HG03520 (cell line): Measurements from ENCODE around the gene EPAS1.

Experiments used
- ATAC-seq: cut with Tn5 transposase; IDR thresholded peaks from one replicate; pipeline ENCODE4 v1.9.1; 2021; ENCODE audit warnings: mild to moderate bottlenecking, moderate library complexity; ENCODE audit not compliant: unreplicated experiment

EPAS1 gene

GRCh38 chr2:46337208-46337994 is 40.2 kb downstream of the EPAS1 start:
- ATAC-seq, result no peak

- no peak for ATAC-seq
Measured at GRCh38 chr2:46338674-46339073, 41.5 kb downstream of the EPAS1 start.

- no peak for ATAC-seq
Measured at GRCh38 chr2:46339200-46339599, 42.0 kb downstream of the EPAS1 start.

- no peak for ATAC-seq
Measured at GRCh38 chr2:46339676-46340459, 42.7 kb downstream of the EPAS1 start.

DNA sequence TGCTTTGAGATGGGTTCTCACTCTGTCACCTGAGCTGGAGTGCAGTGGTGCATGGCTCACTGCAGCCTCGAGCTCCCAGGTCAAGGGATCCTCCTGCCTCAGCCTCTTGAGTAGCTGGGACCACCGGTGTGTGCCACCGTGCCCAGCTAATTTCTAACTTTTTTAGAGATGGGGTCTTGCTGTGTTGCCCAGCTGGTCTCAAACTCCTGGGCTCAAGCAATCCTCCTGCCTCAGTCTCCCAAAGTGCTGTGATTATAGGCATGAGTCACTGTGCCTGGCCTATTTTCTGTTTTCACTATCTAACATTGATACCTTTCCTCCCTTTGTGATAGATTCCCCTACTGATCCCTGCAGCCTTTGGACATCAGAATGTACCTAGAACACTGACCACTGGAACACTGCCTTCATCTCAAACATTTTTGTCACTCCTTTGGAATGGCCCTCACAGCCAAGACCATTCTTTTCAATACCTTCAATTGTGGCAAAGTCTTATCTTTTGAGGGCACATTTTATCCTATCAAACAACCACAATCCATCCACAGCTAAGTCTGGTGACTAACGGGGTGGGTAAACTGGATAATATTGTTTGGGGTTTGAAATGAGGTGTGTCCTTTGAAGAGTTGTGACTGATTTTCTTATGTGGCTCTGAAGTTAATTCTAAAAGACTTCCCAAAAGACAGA is 43.7 kb downstream of the EPAS1 start:
- ATAC-seq, result no peak

DNA sequence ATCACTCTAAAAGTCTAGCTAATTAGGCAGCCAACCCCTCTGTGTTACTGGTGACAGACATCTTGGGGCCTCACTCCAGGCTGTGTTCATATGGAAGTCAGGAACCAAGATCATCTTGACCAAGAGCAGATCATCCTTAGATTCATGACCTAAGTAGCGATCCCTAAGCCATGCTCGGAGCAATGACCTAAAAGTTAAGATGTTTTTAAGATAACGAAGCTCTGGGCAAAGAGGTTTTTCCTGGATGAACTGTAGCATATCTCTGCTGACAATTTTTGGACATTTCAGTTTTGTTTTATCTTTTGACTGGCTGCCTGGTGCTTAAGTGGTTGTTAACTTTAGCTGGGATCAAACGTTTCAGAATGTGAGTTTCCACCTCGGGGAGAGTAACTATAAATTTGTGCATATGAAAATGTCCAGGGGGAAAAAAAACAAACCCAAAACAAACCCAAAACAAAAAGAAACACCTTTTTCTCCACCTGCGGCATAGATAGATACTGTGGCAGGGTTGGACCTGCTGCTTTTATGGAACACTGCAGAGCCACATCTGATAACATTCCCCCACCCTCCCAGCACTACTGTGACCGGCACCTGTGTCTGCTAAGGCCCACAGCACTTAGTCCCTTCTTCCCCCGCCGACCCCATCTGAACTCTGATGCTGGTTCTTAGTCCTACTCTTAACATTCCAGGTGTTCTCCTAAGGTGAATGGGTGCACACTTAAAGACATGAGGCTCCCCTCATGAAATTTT is 45.5 kb downstream of the EPAS1 start:
- ATAC-seq, result no peak

- ATAC-seq, result no peak
Measured at GRCh38 chr2:46344706-46345105, 47.5 kb downstream of the EPAS1 start.

- ATAC-seq, result no peak
Measured at GRCh38 chr2:46345775-46346174, 48.6 kb downstream of the EPAS1 start.

GRCh38 chr2:46346719-46347118 is 49.5 kb downstream of the EPAS1 start:
- no peak for ATAC-seq

- no peak for ATAC-seq
Measured at GRCh38 chr2:46347648-46348280, 50.6 kb downstream of the EPAS1 start.

- ATAC-seq, result no peak
Measured at GRCh38 chr2:46349115-46349547, 51.9 kb downstream of the EPAS1 start.

- no peak for ATAC-seq
Measured at GRCh38 chr2:46350029-46350689, 53.0 kb downstream of the EPAS1 start.

- ATAC-seq, result no peak
Measured at GRCh38 chr2:46351098-46351749, 54.0 kb downstream of the EPAS1 start.

DNA sequence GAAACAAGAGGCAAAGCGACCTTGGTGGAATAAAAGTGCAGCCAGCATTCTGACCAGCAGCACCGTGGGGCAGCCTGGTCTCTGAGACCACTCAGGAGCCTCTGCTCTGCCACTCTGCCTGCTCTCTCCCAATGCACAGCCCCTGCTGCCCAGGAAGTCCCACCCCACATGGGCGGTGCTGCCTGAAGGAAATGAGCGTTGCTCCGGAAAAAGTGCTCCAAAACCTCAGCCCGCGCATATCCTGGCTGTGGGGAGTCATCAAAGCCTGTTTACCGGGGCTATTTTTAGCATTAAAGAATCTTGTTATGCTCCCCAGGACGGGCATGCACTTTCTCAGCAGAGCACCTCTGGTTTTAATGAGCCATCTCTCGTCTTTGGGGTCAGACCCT is 54.5 kb downstream of the EPAS1 start:
- no peak for ATAC-seq

- ATAC-seq, result no peak
Measured at GRCh38 chr2:46352621-46353020, 55.4 kb downstream of the EPAS1 start.

DNA sequence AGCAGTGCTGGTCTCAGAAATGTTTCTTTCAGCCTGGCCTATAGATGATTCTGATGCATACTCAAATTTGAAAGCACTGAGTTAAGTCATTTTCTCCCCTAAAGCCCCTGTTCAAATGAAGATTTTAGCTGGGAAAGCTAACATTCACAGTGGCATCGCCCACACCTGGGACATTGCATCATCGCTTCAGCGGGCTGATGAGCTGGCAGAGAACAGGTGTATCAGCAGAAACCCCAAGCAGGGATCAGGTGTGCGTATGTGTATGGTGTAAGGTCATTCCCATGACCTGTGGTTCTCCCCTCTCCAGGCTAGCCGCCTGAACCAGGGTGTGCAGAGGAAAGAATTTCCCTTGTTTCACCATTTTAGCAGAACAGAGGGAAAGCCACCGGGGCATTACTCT is 56.3 kb downstream of the EPAS1 start:
- ATAC-seq, result no peak

GRCh38 chr2:46355756-46356155 is 58.5 kb downstream of the EPAS1 start:
- ATAC-seq, result no peak

DNA sequence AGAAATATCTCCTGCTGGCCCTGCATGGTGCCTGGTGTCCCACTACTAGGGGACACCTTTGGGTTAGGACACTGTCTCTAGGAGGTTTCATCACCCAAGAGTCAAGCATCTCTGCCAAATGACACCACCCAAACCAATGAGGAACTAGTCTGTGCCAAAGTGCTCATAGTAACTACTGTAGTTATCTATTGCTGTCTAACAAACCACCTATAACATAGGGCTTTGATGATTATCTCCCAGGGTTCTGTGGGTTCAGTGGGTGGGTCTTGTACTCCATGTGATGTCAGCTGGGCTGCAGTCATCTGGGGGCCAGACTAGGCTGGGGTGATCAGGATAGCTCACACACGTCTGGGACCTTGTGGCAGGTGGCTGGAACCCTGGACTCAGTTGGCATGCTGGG is 59.8 kb downstream of the EPAS1 start:
- ATAC-seq, result no peak

- ATAC-seq, result no peak
Measured at GRCh38 chr2:46358713-46359112, 61.5 kb downstream of the EPAS1 start.
